GM12891 (cell line): ENCODE measurements around the gene BABAM2.

Source experiments
- POLR2A ChIP-seq: IDR thresholded peaks from 2 replicates; pipeline ENCODE4 v1.6.1; 2011; ENCODE audit warnings: low read depth, low read length, control low read depth
- POLR2AphosphoS5 ChIP-seq: IDR thresholded peaks from 2 replicates; pipeline ENCODE4 v1.6.1; 2011; ENCODE audit warnings: low read depth, low read length, control low read depth
- SPI1 ChIP-seq: IDR thresholded peaks from 2 replicates; pipeline ENCODE4 v1.6.1; 2011; ENCODE audit warnings: low read depth, low read length, control low read depth
- TAF1 ChIP-seq: IDR thresholded peaks from 2 replicates; pipeline ENCODE4 v1.6.1; 2011; ENCODE audit warnings: low read depth, low read length, control low read depth

- TF ChIP-seq POLR2A: no peak
- TF ChIP-seq TAF1: no peak
- no peak for TF ChIP-seq POLR2AphosphoS5
- no peak for TF ChIP-seq SPI1
Measured at GRCh38 chr2:28343184-28343942, 452.8 kb downstream of the BABAM2 start.
